Activated naive CD4-positive, alpha-beta T cell treated with anti-CD3 and anti-CD28 coated beads for 36 hours (primary cell): ENCODE data around the gene SCG3. TPM values are rescaled to one million over a fixed set of nuclear protein-coding genes. Genes with fewer than 3 reads are reported as not detected.
A peak's percentile ranks its signal among the peaks of the same experiment; 100 is the strongest.

Experiments used
- CTCF ChIA-PET: fragments of 350-600 bp; sonication (Branson Sonifier 250); formaldehyde crosslinking; loops from one replicate; lab custom pipeline; 2021; ENCODE audit warnings: antibody characterized with exemption; lab: Charles Lee
- DNase-seq: peaks from one replicate; pipeline ENCODE4 v3.0.0-alpha.2; 2020
- H3K27ac Mint-ChIP-seq: one replicate; pipeline ENCODE4 v1.8.0; 2021; ENCODE audit warnings: mild to moderate bottlenecking, mixed read lengths
- H3K27me3 Mint-ChIP-seq: one replicate; pipeline ENCODE4 v1.8.0; 2021; ENCODE audit warnings: low read depth, mixed read lengths
- H3K36me3 Mint-ChIP-seq: one replicate; pipeline ENCODE4 v1.8.0; 2021; ENCODE audit warnings: low read depth, mixed read lengths
- H3K4me1 Mint-ChIP-seq: one replicate; pipeline ENCODE4 v1.8.0; 2021; ENCODE audit warnings: low read depth, mixed read lengths
- H3K4me3 Mint-ChIP-seq: one replicate; pipeline ENCODE4 v1.8.0; 2021; ENCODE audit warnings: mild to moderate bottlenecking, moderate library complexity, mixed read lengths
- H3K9me3 Mint-ChIP-seq: one replicate; pipeline ENCODE4 v1.8.0; 2021; ENCODE audit warnings: mixed read lengths
- intact Hi-C: fragments of 100-400 bp; cut with micrococcal nuclease; formaldehyde crosslinking; loops from one replicate; pipeline ENCODE4 v1.15.1; 2023
- total RNA-seq, 2 experiments: library from RNA; stranded (reverse); gene quantifications; one replicate each; pipeline ENCODE4 v1.2.3, GENCODE V29; 2021

SCG3 gene
- total RNA-seq, 2 experiments from 2014 or later: not detected

DNA sequence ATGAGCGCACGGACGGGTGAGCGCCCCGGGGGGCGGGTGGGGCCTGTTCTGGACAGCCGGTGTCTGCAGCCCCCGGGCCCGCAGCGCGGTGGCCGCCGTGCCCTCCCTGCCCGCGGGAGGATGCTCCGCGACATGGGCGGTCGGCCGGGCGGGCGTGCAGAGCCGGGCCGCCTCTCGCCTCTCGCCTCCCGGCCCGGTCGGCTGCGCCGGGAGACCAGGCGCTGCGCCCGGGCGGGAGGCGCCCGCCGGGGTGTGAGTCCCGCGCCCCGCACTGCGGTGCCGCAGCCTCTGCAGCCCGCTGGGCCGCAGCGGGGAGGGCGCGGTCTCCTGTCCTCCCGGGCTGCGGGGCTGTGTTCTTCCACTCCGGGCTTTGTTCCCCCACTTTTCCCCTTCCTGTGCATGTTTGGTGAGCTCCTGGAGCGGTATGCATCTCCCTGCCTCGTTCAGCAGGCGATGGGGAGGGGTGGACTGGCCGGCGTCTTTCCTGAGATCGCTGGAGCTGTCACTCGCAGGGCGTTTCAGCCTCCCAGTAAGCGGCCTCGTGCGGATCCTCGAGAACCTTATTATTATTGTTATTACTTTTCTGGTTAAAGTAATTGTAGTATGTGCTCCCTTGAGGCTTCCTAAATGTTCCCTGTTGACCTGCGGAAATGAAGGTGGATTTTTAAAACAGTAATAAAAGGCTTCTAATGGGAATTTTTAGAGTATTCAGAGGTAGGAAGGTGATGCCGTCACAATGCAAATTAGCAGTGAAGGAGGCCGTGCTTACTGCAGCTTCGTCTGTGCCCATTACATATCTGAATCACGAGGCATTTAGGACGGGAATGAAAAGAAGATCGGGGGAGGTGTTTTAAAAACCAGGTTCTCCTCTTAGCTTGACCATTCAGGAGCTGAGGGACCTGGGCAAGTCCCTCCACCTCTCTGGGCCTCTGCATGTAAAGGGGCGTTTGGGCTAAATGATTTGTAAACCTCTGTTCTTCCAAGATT, 70.7 kb downstream of the SCG3 start:
- no peak overlapping the region for H3K27ac Mint-ChIP-seq
- intact Hi-C loops: loop anchor here (1.0 kb wide), 1 partner anchor 16 kb away; no protein-coding TSS in a partner anchor
- DNase-seq: peak; percentile 30

DNA sequence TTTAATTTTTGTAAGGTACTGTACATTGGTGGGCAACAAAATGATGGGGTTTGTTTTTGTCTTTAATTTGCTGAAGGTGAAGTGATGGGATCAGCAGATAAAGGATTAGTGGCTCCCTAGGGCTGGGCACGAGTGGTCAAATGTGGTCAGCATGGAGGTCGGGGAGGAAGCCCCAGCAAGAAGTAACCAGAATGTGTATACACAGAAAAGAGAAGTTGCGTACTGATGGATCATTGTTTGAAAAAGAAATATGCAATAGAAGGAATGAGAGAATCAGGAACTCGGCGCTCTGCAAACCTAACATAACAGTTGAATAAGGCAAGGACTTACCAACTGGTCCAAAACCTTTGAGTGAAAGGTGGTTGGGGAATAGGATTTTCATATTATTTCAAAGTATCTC, 71.6 kb downstream of the SCG3 start:
- intact Hi-C loops: no loop called here
- Mint-ChIP-seq H3K27me3 (peaks cover 2% of the 10 kb centered on the region), H3K36me3 (peaks cover 2% of the 10 kb centered on the region), H3K27ac (no peak overlapping the region), H3K4me1 (peaks cover 27% of the 10 kb centered on the region), H3K9me3 (no peaks in the 10 kb centered on the region), H3K4me3 (peak overlapping the region; percentile 53)
- no peak for DNase-seq
- CTCF ChIA-PET: interaction anchor here (1.2 to 1.7 kb wide), 3 partner anchors 16 to 104 kb away, joined by 3 to 9 read pairs (median 6); partner anchors contain the start of gene LYSMD2

More for the DNA sequence above, 70.7 kb downstream of the SCG3 start:
- CTCF ChIA-PET: interaction anchor here (1.2 to 1.7 kb wide), 3 partner anchors 15 to 103 kb away, joined by 3 to 9 read pairs (median 6); partner anchors contain the start of gene LYSMD2
- Mint-ChIP-seq H3K9me3 (no peaks in the 10 kb centered on the region), H3K36me3 (peaks cover 2% of the 10 kb centered on the region), H3K4me3 (peak overlapping the region; percentile 81), H3K27me3 (peaks cover 2% of the 10 kb centered on the region), H3K4me1 (peaks cover 27% of the 10 kb centered on the region)

DNA sequence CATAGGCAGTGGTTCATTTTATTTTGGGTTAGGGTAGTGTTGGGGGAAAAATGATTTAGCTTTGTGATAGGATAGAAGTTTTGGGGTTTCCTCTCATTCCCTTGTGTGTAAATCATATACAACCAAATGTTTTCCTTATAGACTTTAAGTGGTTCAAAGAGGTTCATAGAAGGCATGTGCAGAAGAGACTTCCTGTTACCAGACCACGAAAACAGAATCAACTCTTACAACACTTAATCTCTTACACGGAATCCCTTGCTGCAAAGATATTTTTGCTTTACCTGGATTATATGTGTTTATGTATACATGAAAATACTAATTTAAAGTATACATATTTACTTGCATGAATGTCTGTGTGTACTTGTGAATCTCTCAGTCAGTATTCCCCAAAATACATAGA, 73.0 kb downstream of the SCG3 start:
- DNase-seq: no peak
- H3K4me3 Mint-ChIP-seq: no peak overlapping the region
- H3K9me3 Mint-ChIP-seq: no peaks in the 10 kb centered on the region
- CTCF ChIA-PET: interaction anchor here (1.0 to 4.1 kb wide), 2 partner anchors 12 to 22 kb away, joined by 3 to 23 read pairs; no protein-coding TSS in a partner anchor
- H3K4me1 Mint-ChIP-seq: peaks cover 27% of the 10 kb centered on the region
- intact Hi-C loops: no loop called here
- H3K36me3 Mint-ChIP-seq: peaks cover 2% of the 10 kb centered on the region
- peaks cover 2% of the 10 kb centered on the region for H3K27me3 Mint-ChIP-seq
- no peak overlapping the region for H3K27ac Mint-ChIP-seq

DNA sequence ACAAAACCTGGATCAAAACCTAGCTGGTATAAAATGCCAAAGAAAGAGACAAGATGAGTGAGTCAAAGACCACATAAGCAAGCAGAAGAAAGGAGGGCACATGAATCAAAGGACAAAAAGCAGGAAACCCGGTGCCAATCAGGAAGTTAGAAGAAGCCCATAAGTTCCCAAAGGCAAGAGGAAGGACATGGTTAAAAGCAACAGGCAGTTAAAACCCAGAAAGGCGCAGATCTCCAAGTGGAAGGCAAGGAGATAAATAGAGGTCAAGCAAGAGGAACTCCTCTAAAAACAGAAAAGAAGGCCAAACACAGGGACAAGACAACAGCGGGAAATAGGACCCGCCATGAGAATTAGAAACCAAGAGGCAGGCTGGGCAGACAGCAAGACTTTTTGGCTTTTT, 74.5 kb downstream of the SCG3 start:
- no peak for DNase-seq
- peaks cover 2% of the 10 kb centered on the region for H3K36me3 Mint-ChIP-seq
- no peak overlapping the region for H3K27ac Mint-ChIP-seq
- CTCF ChIA-PET: interaction anchor here (0.6 to 4.1 kb wide), 2 partner anchors 21 to 328 kb away, joined by 3 to 23 read pairs; no protein-coding TSS in a partner anchor
- intact Hi-C loops: no loop called here
- no peaks in the 10 kb centered on the region for H3K9me3 Mint-ChIP-seq
- H3K27me3 Mint-ChIP-seq: peaks cover 2% of the 10 kb centered on the region
- no peak overlapping the region for H3K4me3 Mint-ChIP-seq
- H3K4me1 Mint-ChIP-seq: peaks cover 27% of the 10 kb centered on the region

- no peak overlapping the region for H3K4me3 Mint-ChIP-seq
- H3K4me1 Mint-ChIP-seq: peaks cover 26% of the 10 kb centered on the region
- DNase-seq: no peak
- CTCF ChIA-PET: interaction anchor here (0.7 to 4.1 kb wide), 4 partner anchors 18 to 107 kb away, joined by 3 to 23 read pairs (median 6); no protein-coding TSS in a partner anchor
- H3K9me3 Mint-ChIP-seq: no peaks in the 10 kb centered on the region
- no peak overlapping the region for H3K27ac Mint-ChIP-seq
- no peaks in the 10 kb centered on the region for H3K27me3 Mint-ChIP-seq
- intact Hi-C loops: no loop called here
- peaks cover 2% of the 10 kb centered on the region for H3K36me3 Mint-ChIP-seq
Observed at GRCh38 chr15:51756482-51756881, 75.2 kb downstream of the SCG3 start.

DNA sequence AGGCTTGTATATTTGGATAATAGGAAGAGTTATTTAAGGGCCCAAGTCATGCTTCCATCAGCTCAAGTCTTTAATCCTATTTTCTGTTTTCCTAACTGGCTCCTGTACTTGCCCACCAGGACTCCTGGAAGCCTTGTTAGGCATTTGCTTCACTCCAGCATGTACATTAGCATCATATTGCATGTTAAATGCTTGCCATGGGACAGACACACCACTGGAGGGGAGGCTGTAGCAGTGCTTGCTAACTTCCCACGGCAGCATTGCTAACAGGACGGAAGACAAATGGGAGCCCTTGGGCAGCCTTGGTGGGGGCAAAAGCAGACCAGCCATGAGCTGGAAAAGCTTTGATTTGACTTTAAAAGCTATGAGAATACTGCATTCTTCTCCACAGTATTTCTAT, 76.1 kb downstream of the SCG3 start:
- Mint-ChIP-seq H3K27ac (no peak overlapping the region), H3K4me1 (peaks cover 23% of the 10 kb centered on the region), H3K36me3 (peaks cover 2% of the 10 kb centered on the region), H3K4me3 (no peak overlapping the region), H3K9me3 (no peaks in the 10 kb centered on the region), H3K27me3 (no peaks in the 10 kb centered on the region)
- intact Hi-C loops: no loop called here
- DNase-seq: no peak
- CTCF ChIA-PET: interaction anchor here (0.6 to 4.1 kb wide), 7 partner anchors 13 to 136 kb away, joined by 3 to 23 read pairs (median 4); no protein-coding TSS in a partner anchor

- CTCF ChIA-PET: interaction anchor here (1.6 to 2.1 kb wide), 2 partner anchors 109 to 111 kb away, joined by 4 to 10 read pairs; no protein-coding TSS in a partner anchor
- DNase-seq: no peak
- intact Hi-C loops: no loop called here
- Mint-ChIP-seq H3K4me1 (peaks cover 14% of the 10 kb centered on the region), H3K36me3 (no peaks in the 10 kb centered on the region), H3K27ac (no peak overlapping the region), H3K4me3 (no peak overlapping the region), H3K9me3 (no peaks in the 10 kb centered on the region), H3K27me3 (no peaks in the 10 kb centered on the region)
Observed at GRCh38 chr15:51758645-51759044, 77.3 kb downstream of the SCG3 start.

GRCh38 chr15:51759557-51760070, 78.3 kb downstream of the SCG3 start:
- H3K9me3 Mint-ChIP-seq: no peaks in the 10 kb centered on the region
- no peaks in the 10 kb centered on the region for H3K36me3 Mint-ChIP-seq
- H3K27ac Mint-ChIP-seq: no peak overlapping the region
- no peak overlapping the region for H3K4me3 Mint-ChIP-seq
- DNase-seq: peak; percentile 14
- H3K4me1 Mint-ChIP-seq: peaks cover 8% of the 10 kb centered on the region
- intact Hi-C loops: no loop called here
- CTCF ChIA-PET: interaction anchor here (0.7 to 2.1 kb wide), 4 partner anchors 10 to 112 kb away, joined by 3 to 4 read pairs (median 4); no protein-coding TSS in a partner anchor
- H3K27me3 Mint-ChIP-seq: no peaks in the 10 kb centered on the region

- Mint-ChIP-seq H3K27ac (no peak overlapping the region), H3K9me3 (no peaks in the 10 kb centered on the region), H3K27me3 (no peaks in the 10 kb centered on the region), H3K36me3 (no peaks in the 10 kb centered on the region), H3K4me1 (no peaks in the 10 kb centered on the region), H3K4me3 (no peak overlapping the region)
- CTCF ChIA-PET: interaction anchor here (0.6 to 2.1 kb wide), 4 partner anchors 16 to 179 kb away, joined by 3 to 8 read pairs (median 6); no protein-coding TSS in a partner anchor
- DNase-seq: no peak
- intact Hi-C loops: no loop called here
Observed at GRCh38 chr15:51760805-51761204, 79.5 kb downstream of the SCG3 start.

- no peak for DNase-seq
- intact Hi-C loops: no loop called here
- Mint-ChIP-seq H3K36me3 (peaks cover 6% of the 10 kb centered on the region), H3K9me3 (no peaks in the 10 kb centered on the region), H3K27ac (no peak overlapping the region), H3K27me3 (no peaks in the 10 kb centered on the region), H3K4me3 (no peak overlapping the region), H3K4me1 (peaks cover 11% of the 10 kb centered on the region)
- CTCF ChIA-PET: interaction anchor here (1.1 to 3.2 kb wide), 3 partner anchors 11 to 116 kb away, joined by 3 to 21 read pairs (median 3); no protein-coding TSS in a partner anchor
Observed at GRCh38 chr15:51765751-51766150, 84.4 kb downstream of the SCG3 start.

GRCh38 chr15:51766341-51766740, 85.0 kb downstream of the SCG3 start:
- H3K27ac Mint-ChIP-seq: no peak overlapping the region
- H3K9me3 Mint-ChIP-seq: no peaks in the 10 kb centered on the region
- H3K27me3 Mint-ChIP-seq: no peaks in the 10 kb centered on the region
- H3K36me3 Mint-ChIP-seq: peaks cover 6% of the 10 kb centered on the region
- DNase-seq: no peak
- intact Hi-C loops: no loop called here
- CTCF ChIA-PET: interaction anchor here (1.1 to 3.2 kb wide), 3 partner anchors 10 to 116 kb away, joined by 3 to 21 read pairs (median 3); no protein-coding TSS in a partner anchor
- H3K4me1 Mint-ChIP-seq: peaks cover 11% of the 10 kb centered on the region
- H3K4me3 Mint-ChIP-seq: no peak overlapping the region

GRCh38 chr15:51768018-51768417, 86.7 kb downstream of the SCG3 start:
- DNase-seq: peak; percentile 23
- H3K27ac Mint-ChIP-seq: peak overlapping the region; percentile 19
- no peak overlapping the region for H3K4me3 Mint-ChIP-seq
- intact Hi-C loops: no loop called here
- CTCF ChIA-PET: interaction anchor here (1.6 to 3.2 kb wide), 2 partner anchors 9 to 118 kb away, joined by 7 to 21 read pairs; no protein-coding TSS in a partner anchor
- H3K9me3 Mint-ChIP-seq: no peaks in the 10 kb centered on the region
- peaks cover 11% of the 10 kb centered on the region for H3K4me1 Mint-ChIP-seq
- H3K36me3 Mint-ChIP-seq: peaks cover 6% of the 10 kb centered on the region
- H3K27me3 Mint-ChIP-seq: no peaks in the 10 kb centered on the region
